ENCODE data around the gene LPAR1.

Gene LPAR1

DNA sequence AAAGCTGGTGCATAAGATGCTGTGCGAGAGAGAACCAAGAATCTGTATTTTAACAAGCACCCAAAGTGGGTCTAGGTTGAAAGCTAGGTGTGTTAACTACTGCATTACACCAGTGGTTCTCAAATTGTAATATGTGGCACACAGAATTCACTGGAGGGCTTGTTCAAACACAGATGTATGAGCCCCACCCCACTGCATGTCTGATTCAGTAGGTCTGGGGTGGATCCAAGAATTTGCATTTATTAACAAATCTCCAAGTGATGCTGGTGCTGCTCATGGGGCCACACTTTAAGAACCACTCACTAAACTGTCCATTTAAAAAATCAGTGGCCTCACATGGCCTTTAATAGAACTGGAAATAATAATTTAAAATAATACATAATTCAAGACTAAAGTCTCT, 40.4 kb downstream of the LPAR1 start:
- TF ChIP-seq, protein P1, sequence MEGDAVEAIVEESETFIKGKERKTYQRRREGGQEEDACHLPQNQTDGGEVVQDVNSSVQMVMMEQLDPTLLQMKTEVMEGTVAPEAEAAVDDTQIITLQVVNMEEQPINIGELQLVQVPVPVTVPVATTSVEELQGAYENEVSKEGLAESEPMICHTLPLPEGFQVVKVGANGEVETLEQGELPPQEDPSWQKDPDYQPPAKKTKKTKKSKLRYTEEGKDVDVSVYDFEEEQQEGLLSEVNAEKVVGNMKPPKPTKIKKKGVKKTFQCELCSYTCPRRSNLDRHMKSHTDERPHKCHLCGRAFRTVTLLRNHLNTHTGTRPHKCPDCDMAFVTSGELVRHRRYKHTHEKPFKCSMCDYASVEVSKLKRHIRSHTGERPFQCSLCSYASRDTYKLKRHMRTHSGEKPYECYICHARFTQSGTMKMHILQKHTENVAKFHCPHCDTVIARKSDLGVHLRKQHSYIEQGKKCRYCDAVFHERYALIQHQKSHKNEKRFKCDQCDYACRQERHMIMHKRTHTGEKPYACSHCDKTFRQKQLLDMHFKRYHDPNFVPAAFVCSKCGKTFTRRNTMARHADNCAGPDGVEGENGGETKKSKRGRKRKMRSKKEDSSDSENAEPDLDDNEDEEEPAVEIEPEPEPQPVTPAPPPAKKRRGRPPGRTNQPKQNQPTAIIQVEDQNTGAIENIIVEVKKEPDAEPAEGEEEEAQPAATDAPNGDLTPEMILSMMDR (conservative IDR thresholded peaks at IDR 0.05; ENCODE audit: control insufficient read depth, insufficient read depth, low read depth, low read length), result no peak
- DNase-seq (ENCODE audit: low read depth), result peak; percentile 91

GRCh38 chr9:110996436-110997220, 41.6 kb downstream of the LPAR1 start:
- no peak overlapping the region for H3K4me3 ChIP-seq (ENCODE audit: control insufficient read depth, low read depth, low read length)
- TF ChIP-seq, protein P1 (conservative IDR thresholded peaks at IDR 0.05; ENCODE audit: control insufficient read depth, insufficient read depth, low read depth, low read length), result no peak
- peak; percentile 89 for DNase-seq (ENCODE audit: low read depth)

More for the DNA sequence above, 40.4 kb downstream of the LPAR1 start:
- no peak overlapping the region for H3K4me3 ChIP-seq (ENCODE audit: control insufficient read depth, low read depth, low read length)

GRCh38 chr9:110995420-110996340, 42.6 kb downstream of the LPAR1 start:
- H3K4me3 ChIP-seq (ENCODE audit: control insufficient read depth, low read depth, low read length), result no peak overlapping the region
- TF ChIP-seq, protein P1 (conservative IDR thresholded peaks at IDR 0.05; ENCODE audit: control insufficient read depth, insufficient read depth, low read depth, low read length), result no peak
- no peak for DNase-seq (ENCODE audit: low read depth)

DNA sequence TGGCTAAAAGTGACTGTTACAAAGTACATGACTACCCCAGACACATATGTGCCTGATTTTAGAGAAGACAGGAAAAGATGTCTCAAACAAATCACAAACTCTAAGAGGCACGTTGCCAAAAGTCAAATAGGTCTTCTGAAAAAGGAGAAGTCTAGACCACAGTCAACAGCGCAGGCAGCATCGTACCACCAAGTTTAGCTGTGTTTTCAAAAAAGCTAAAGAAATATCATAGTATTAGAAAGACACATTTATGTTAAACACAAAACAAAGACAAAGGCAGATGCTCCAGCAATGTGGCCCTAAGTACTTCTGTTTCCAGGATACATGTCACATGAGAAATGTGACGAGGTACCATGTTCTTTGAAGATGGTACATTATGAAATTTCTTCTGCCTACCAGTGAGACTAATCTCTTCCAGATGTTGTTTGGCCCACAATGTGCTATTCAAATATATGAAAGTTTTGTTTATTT, 43.5 kb downstream of the LPAR1 start:
- TF ChIP-seq, protein P1 (conservative IDR thresholded peaks at IDR 0.05; ENCODE audit: control insufficient read depth, insufficient read depth, low read depth, low read length), result no peak
- peak; percentile 87 for DNase-seq (ENCODE audit: low read depth)
- no peak overlapping the region for H3K4me3 ChIP-seq (ENCODE audit: control insufficient read depth, low read depth, low read length)

DNA sequence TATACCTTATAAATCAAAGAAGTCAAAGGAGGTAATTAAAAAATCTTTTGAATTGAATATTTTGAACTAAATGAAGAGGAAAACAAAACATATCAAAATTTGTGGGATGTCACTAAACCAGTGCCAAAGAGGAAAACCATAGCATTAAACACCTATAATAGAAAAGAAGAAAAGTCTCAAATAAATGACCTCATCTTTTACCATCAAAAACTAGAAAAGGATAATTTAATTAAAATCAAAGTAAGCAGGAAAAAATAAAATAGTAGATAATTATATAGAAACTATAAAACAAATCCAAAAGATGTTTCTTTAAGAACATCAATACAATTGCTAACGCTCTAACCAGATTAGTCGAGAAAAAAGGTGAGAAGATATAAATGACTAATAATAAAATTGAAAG, 47.8 kb downstream of the LPAR1 start:
- no peak for DNase-seq (ENCODE audit: low read depth)
- no peak overlapping the region for H3K4me3 ChIP-seq (ENCODE audit: control insufficient read depth, low read depth, low read length)
- TF ChIP-seq, protein P1 (conservative IDR thresholded peaks at IDR 0.05; ENCODE audit: control insufficient read depth, insufficient read depth, low read depth, low read length), result no peak

- no peak overlapping the region for H3K4me3 ChIP-seq (ENCODE audit: control insufficient read depth, low read depth, low read length)
- peak; percentile 53 for DNase-seq (ENCODE audit: low read depth)
- TF ChIP-seq, protein P1 (conservative IDR thresholded peaks at IDR 0.05; ENCODE audit: control insufficient read depth, insufficient read depth, low read depth, low read length), result no peak
Observed at GRCh38 chr9:110986529-110986928, 51.7 kb downstream of the LPAR1 start.

All from fibroblast of mammary gland (primary cell).